K562 (cell line): Measurements from ENCODE around the gene ASIC1. TPM values are rescaled to one million over a fixed set of nuclear protein-coding genes. Genes with fewer than 3 reads are reported as not detected.

Source experiments
- HCFC1 ChIP-seq: IDR thresholded peaks from 2 replicates; pipeline ENCODE4 v1.6.1; 2012; ENCODE audit warnings: low read depth, low read length, improper control_type of control experiment
- KAT2B ChIP-seq: IDR thresholded peaks from one replicate; pipeline ENCODE4 v1.6.1; 2012; ENCODE audit warnings: low read depth, mild to moderate bottlenecking, control low read depth, inconsistent platforms, low read length, moderate library complexity
- KDM5B ChIP-seq: fragments of 200-600 bp; sonication (generic); IDR thresholded peaks from 2 replicates; pipeline ENCODE4 v1.6.1; 2012; ENCODE audit warnings: low read depth, mild to moderate bottlenecking, moderate library complexity, low read length, control low read depth, inconsistent platforms; ENCODE audit not compliant: insufficient replicate concordance
- NBN ChIP-seq: fragments of 450-650 bp; IDR thresholded peaks from 2 replicates; pipeline ENCODE4 v1.6.1; 2016; ENCODE audit warnings: low read depth, mild to moderate bottlenecking
- TAF9B ChIP-seq: fragments of 450-650 bp; IDR thresholded peaks from 2 replicates; pipeline ENCODE4 v1.6.1; 2018; ENCODE audit warnings: mild to moderate bottlenecking; ENCODE audit not compliant: partially characterized antibody
- TCFL5 ChIP-seq: fragments of 250-450 bp; sonication (Bioruptor Pico); conservative IDR thresholded peaks from 2 replicates; pipeline ENCODE4 v1.6.1; 2021; ENCODE audit warnings: mild to moderate bottlenecking, moderate library complexity, matching md5 sums
- ZFP1 ChIP-seq: fragments of 450-650 bp; formaldehyde crosslinking; IDR thresholded peaks from 2 replicates; pipeline ENCODE4 v1.4.0; 2020; ENCODE audit warnings: mild to moderate bottlenecking, mixed read lengths
- ZNF318 ChIP-seq, 2 experiments: fragments of 450-650 bp; IDR thresholded peaks; 2 replicates each; pipeline ENCODE4 v1.6.1; 2016; ENCODE audit warnings: mild to moderate bottlenecking in 2 of 2, borderline replicate concordance in 1 of 2, low read depth in 1 of 2, moderate library complexity in 1 of 2
- ZNF407 ChIP-seq: fragments of 450-650 bp; IDR thresholded peaks from 2 replicates; pipeline ENCODE4 v1.6.1; 2016; ENCODE audit warnings: low read depth
- ZNF75A ChIP-seq: fragments of 450-650 bp; formaldehyde crosslinking; IDR thresholded peaks from 2 replicates; pipeline ENCODE4 v1.4.0; 2020; ENCODE audit warnings: mild to moderate bottlenecking
- ZSCAN32 ChIP-seq: fragments of 450-650 bp; formaldehyde crosslinking; IDR thresholded peaks from 2 replicates; pipeline ENCODE4 v1.4.0; 2020; ENCODE audit warnings: mild to moderate bottlenecking, moderate library complexity
- polyA plus RNA-seq, 8 experiments: library from polyadenylated mRNA; depleted of rRNA in 4 of 8; stranded (reverse) in 5 of 8; unstranded in 3 of 8; fragments of >200 nt; fragmentation: Nextera tagmentation in 2 of 8; fragmentation: Illumina TruSeq in 1 of 8; extraction: Ambion mirVana in 2 of 8; extraction: Trizol in 1 of 8; gene quantifications; 2 replicates each; pipeline versions ENCODE4 v1.2.1 to v1.2.3, GENCODE V29; 2011 to 2014; ENCODE audit warnings: inconsistent platforms in 1 of 8, missing spikeins in 1 of 8
- total RNA-seq, 7 experiments: library from RNA; depleted of rRNA in 6 of 7; stranded (reverse); fragments of >200 nt in 6 of 7; fragmentation: Illumina TruSeq in 2 of 7; extraction: Trizol in 2 of 7; gene quantifications; 2 replicates each; pipeline versions ENCODE4 v1.2.1 to v1.2.3, GENCODE V29; 2011 to 2021; ENCODE audit warnings: low replicate concordance in 1 of 7

ASIC1 gene
- total and polyA plus RNA-seq, 9 of the 15 experiments (the other 6 are each of a cell fraction or from before 2014, with no cell fraction given), result 0.01 to 1.7 (median 0.45) TPM

GRCh38 chr12:50111693-50112455, 54.5 kb downstream of the ASIC1 start, which contains the start of gene COX14 (continued):
- TF ChIP-seq ZNF407 (no peak), KDM5B (peak; percentile 70), ZFP1 (CRISPR knock-in tag) (no peak), ZSCAN32 (CRISPR knock-in tag) (no peak), NBN (no peak), TCFL5 (CRISPR knock-in tag) (no peak), ZNF318 (IDR thresholded peaks at IDR 0.05; ENCODE audit: borderline replicate concordance in 1 of 2, low read depth in 1 of 2) (no peak), KAT2B (no peak), TAF9B (no peak), HCFC1 (peak; percentile 95), ZNF75A (CRISPR knock-in tag) (no peak)
